ENCODE data around the gene IDH3A.

IDH3A gene

GRCh38 chr15:78197632-78198031 lies 48.5 kb downstream of the IDH3A start:
- Mint-ChIP-seq H3K4me3 (no peak overlapping the region), H3K36me3 (ENCODE audit: low read depth) (no peaks in the 10 kb centered on the region), H3K4me1 (no peaks in the 10 kb centered on the region), H3K27me3 (no peaks in the 10 kb centered on the region), H3K27ac (no peak overlapping the region), H3K9me3 (no peaks in the 10 kb centered on the region)
- ATAC-seq (no peak), DNase-seq (no peak)

- Mint-ChIP-seq H3K9me3 (no peaks in the 10 kb centered on the region), H3K4me1 (no peaks in the 10 kb centered on the region), H3K36me3 (ENCODE audit: low read depth) (no peaks in the 10 kb centered on the region), H3K4me3 (no peak overlapping the region), H3K27me3 (no peaks in the 10 kb centered on the region), H3K27ac (no peak overlapping the region)
- ATAC-seq (no peak), DNase-seq (no peak)
Observed at GRCh38 chr15:78200276-78200930, 51.2 kb downstream of the IDH3A start.

- no peak for DNase-seq
- Mint-ChIP-seq H3K9me3 (no peaks in the 10 kb centered on the region), H3K27me3 (no peaks in the 10 kb centered on the region), H3K4me1 (no peaks in the 10 kb centered on the region), H3K36me3 (ENCODE audit: low read depth) (no peaks in the 10 kb centered on the region), H3K4me3 (no peak overlapping the region), H3K27ac (no peak overlapping the region)
- ATAC-seq = no peak
Observed at GRCh38 chr15:78201281-78202190, 52.4 kb downstream of the IDH3A start.

- no peak overlapping the region for H3K27ac Mint-ChIP-seq
- no peaks in the 10 kb centered on the region for H3K27me3 Mint-ChIP-seq
- DNase-seq (no peak), ATAC-seq (no peak)
- no peaks in the 10 kb centered on the region for H3K9me3 Mint-ChIP-seq
- H3K4me3 Mint-ChIP-seq = no peak overlapping the region
- H3K36me3 Mint-ChIP-seq (ENCODE audit: low read depth) = no peaks in the 10 kb centered on the region
- H3K4me1 Mint-ChIP-seq = no peaks in the 10 kb centered on the region
Observed at GRCh38 chr15:78203346-78204225, 54.4 kb downstream of the IDH3A start.

GRCh38 chr15:78204351-78205309 lies 55.5 kb downstream of the IDH3A start:
- no peak overlapping the region for H3K4me3 Mint-ChIP-seq
- H3K9me3 Mint-ChIP-seq = no peaks in the 10 kb centered on the region
- no peaks in the 10 kb centered on the region for H3K4me1 Mint-ChIP-seq
- ATAC-seq = no peak
- no peaks in the 10 kb centered on the region for H3K27me3 Mint-ChIP-seq
- no peak overlapping the region for H3K27ac Mint-ChIP-seq
- no peak for DNase-seq
- H3K36me3 Mint-ChIP-seq (ENCODE audit: low read depth) = no peaks in the 10 kb centered on the region

- Mint-ChIP-seq H3K9me3 (no peaks in the 10 kb centered on the region), H3K27me3 (no peaks in the 10 kb centered on the region), H3K4me3 (no peak overlapping the region), H3K4me1 (no peaks in the 10 kb centered on the region), H3K36me3 (ENCODE audit: low read depth) (no peaks in the 10 kb centered on the region), H3K27ac (no peak overlapping the region)
- ATAC-seq (no peak), DNase-seq (no peak)
Observed at GRCh38 chr15:78205337-78205736, 56.2 kb downstream of the IDH3A start.

GRCh38 chr15:78205856-78206255 lies 56.7 kb downstream of the IDH3A start:
- H3K9me3 Mint-ChIP-seq = no peaks in the 10 kb centered on the region
- ATAC-seq = no peak
- no peak overlapping the region for H3K4me3 Mint-ChIP-seq

GRCh38 chr15:78206326-78207109 lies 57.4 kb downstream of the IDH3A start:
- H3K4me3 Mint-ChIP-seq = no peak overlapping the region
- H3K27ac Mint-ChIP-seq = no peak overlapping the region

More at GRCh38 chr15:78205856-78206255, 56.7 kb downstream of the IDH3A start:
- Mint-ChIP-seq H3K27ac (no peak overlapping the region), H3K4me1 (no peaks in the 10 kb centered on the region), H3K27me3 (no peaks in the 10 kb centered on the region), H3K36me3 (ENCODE audit: low read depth) (no peaks in the 10 kb centered on the region)
- no peak for DNase-seq

GRCh38 chr15:78207110-78207458 lies 57.9 kb downstream of the IDH3A start:
- DNase-seq = no peak
- no peak for ATAC-seq
- no peaks in the 10 kb centered on the region for H3K27me3 Mint-ChIP-seq
- no peak overlapping the region for H3K4me3 Mint-ChIP-seq
- H3K4me1 Mint-ChIP-seq = no peaks in the 10 kb centered on the region
- H3K9me3 Mint-ChIP-seq = no peaks in the 10 kb centered on the region
- H3K27ac Mint-ChIP-seq = no peak overlapping the region
- H3K36me3 Mint-ChIP-seq (ENCODE audit: low read depth) = no peaks in the 10 kb centered on the region

More at GRCh38 chr15:78206326-78207109, 57.4 kb downstream of the IDH3A start:
- no peaks in the 10 kb centered on the region for H3K27me3 Mint-ChIP-seq
- DNase-seq (no peak), ATAC-seq (no peak)
- H3K4me1 Mint-ChIP-seq = no peaks in the 10 kb centered on the region
- H3K36me3 Mint-ChIP-seq (ENCODE audit: low read depth) = no peaks in the 10 kb centered on the region
- H3K9me3 Mint-ChIP-seq = no peaks in the 10 kb centered on the region

GRCh38 chr15:78207641-78208340 lies 58.6 kb downstream of the IDH3A start:
- Mint-ChIP-seq H3K27ac (no peak overlapping the region), H3K9me3 (no peaks in the 10 kb centered on the region)

GRCh38 chr15:78208341-78208844 lies 59.2 kb downstream of the IDH3A start:
- Mint-ChIP-seq H3K27ac (no peak overlapping the region), H3K27me3 (no peaks in the 10 kb centered on the region), H3K36me3 (ENCODE audit: low read depth) (no peaks in the 10 kb centered on the region), H3K4me3 (no peak overlapping the region), H3K4me1 (no peaks in the 10 kb centered on the region), H3K9me3 (no peaks in the 10 kb centered on the region)
- no peak for ATAC-seq
- no peak for DNase-seq

More at GRCh38 chr15:78207641-78208340, 58.6 kb downstream of the IDH3A start:
- no peaks in the 10 kb centered on the region for H3K27me3 Mint-ChIP-seq
- no peaks in the 10 kb centered on the region for H3K36me3 Mint-ChIP-seq (ENCODE audit: low read depth)
- no peak for DNase-seq
- no peak overlapping the region for H3K4me3 Mint-ChIP-seq
- H3K4me1 Mint-ChIP-seq = no peaks in the 10 kb centered on the region
- ATAC-seq = no peak

GRCh38 chr15:78208887-78209645 lies 59.9 kb downstream of the IDH3A start:
- Mint-ChIP-seq H3K9me3 (no peaks in the 10 kb centered on the region), H3K27ac (no peak overlapping the region), H3K4me3 (no peak overlapping the region), H3K36me3 (ENCODE audit: low read depth) (no peaks in the 10 kb centered on the region), H3K4me1 (no peaks in the 10 kb centered on the region), H3K27me3 (no peaks in the 10 kb centered on the region)
- ATAC-seq (no peak), DNase-seq (no peak)

All from activated naive CD8-positive, alpha-beta T cell treated with anti-CD3 and anti-CD28 coated beads, Interleukin-2, amount 50 U/mL, for 24 hours (primary cell).